WI38 (cell line): ENCODE measurements around the gene ZC3HAV1.

Experiments used
- H3K4me3 ChIP-seq: 2 replicates; pipeline ENCODE4 v1.5.1; 2011; ENCODE audit warnings: low read depth, mild to moderate bottlenecking, control low read depth, low read length
- TF ChIP-seq, protein P1 (sequence below): IDR thresholded peaks from 2 replicates; pipeline ENCODE4 v1.5.1; 2012; ENCODE audit warnings: low read depth, mild to moderate bottlenecking, control low read depth, low read length

The ZC3HAV1 gene

DNA sequence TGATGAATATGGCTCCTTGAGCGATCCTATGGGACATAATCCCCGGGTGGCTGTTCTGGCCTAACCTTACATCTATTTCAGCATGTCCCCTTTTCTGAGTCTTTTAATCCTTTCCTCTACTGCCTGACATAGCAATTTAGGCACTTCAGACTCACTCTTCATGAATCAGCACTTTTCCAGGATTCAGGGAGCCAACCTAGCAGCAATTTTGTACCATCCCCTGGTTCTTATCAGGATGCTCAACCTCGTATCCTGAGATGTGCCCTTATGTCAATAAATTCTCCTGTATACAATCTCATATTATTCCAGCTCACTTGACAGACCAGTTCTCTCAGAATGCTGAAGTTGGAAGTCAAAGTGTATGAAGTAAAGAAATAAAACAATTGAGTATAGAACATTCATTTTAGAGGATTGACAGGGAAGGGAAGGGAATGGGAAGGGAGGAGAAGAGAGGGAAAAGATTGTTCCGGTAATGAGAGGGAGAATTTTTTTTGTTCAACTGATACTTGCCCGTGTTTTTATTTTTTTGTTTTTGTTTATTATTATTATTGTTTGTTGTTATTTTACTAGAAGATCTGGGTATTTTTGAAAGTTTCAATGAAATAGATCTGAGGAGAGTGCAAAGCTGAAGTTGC, 8.2 kb upstream of the ZC3HAV1 start:
- H3K4me3 ChIP-seq = no peak overlapping the region
- TF ChIP-seq, protein P1, sequence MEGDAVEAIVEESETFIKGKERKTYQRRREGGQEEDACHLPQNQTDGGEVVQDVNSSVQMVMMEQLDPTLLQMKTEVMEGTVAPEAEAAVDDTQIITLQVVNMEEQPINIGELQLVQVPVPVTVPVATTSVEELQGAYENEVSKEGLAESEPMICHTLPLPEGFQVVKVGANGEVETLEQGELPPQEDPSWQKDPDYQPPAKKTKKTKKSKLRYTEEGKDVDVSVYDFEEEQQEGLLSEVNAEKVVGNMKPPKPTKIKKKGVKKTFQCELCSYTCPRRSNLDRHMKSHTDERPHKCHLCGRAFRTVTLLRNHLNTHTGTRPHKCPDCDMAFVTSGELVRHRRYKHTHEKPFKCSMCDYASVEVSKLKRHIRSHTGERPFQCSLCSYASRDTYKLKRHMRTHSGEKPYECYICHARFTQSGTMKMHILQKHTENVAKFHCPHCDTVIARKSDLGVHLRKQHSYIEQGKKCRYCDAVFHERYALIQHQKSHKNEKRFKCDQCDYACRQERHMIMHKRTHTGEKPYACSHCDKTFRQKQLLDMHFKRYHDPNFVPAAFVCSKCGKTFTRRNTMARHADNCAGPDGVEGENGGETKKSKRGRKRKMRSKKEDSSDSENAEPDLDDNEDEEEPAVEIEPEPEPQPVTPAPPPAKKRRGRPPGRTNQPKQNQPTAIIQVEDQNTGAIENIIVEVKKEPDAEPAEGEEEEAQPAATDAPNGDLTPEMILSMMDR = no peak

DNA sequence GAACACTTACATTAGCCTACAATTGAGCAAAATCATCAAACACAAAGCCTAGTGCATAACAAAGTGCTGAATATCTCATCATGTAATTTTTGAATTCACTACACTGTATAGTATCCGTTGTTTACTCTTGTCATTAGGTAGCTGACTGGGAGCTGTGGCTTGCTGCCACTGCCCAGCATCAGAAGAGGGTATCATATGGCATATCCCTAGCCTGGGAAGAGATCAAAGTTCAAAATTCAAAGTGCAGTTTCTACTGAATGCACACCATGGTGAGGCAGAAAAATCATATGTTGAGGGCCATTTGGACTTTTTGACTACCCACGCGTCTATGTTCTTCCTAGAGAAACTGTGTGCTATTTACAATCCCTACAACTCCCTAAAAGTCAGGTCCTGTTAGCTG, 7.5 kb upstream of the ZC3HAV1 start:
- no peak overlapping the region for H3K4me3 ChIP-seq
- TF ChIP-seq, protein P1 = no peak

DNA sequence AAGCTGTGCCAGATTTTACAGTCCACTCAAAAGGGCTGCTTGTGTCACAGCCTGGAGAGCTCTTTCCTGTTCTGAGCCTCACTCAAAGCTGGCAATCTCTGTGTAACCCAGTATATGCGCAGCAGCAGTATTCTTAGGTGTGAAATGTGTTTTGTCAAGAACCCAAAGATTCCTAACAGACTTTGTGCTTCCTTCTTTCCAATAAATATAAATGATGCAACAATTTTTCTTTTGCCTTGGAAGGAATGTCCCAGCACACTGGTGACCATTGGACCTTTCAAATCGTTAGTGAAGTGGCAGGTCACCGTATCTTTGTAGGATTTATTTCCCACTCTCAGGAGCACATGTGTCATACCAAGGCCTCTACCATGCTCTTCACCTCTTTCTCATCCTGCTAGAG, 5.6 kb upstream of the ZC3HAV1 start:
- H3K4me3 ChIP-seq = no peak overlapping the region
- TF ChIP-seq, protein P1 = no peak

DNA sequence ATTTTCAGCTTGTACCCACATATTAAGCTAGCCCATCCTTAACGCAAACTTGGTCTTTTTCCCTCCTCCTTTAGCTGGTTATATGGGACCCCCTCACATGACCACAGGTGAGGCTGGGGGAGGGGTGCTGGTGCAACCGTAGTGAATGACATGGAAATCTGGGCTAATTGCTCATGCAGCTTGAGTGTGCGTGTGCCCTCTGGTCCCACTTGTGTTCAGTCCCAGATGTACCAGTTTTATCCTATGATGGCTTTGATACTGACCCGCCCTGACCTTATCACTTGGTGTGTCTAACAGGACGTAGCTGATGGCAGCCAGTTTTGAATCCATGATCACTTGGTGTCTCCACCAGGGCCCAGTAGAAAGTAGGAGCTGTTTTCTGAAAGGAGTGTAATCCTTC, 5.1 kb upstream of the ZC3HAV1 start:
- no peak overlapping the region for H3K4me3 ChIP-seq
- TF ChIP-seq, protein P1 = no peak

DNA sequence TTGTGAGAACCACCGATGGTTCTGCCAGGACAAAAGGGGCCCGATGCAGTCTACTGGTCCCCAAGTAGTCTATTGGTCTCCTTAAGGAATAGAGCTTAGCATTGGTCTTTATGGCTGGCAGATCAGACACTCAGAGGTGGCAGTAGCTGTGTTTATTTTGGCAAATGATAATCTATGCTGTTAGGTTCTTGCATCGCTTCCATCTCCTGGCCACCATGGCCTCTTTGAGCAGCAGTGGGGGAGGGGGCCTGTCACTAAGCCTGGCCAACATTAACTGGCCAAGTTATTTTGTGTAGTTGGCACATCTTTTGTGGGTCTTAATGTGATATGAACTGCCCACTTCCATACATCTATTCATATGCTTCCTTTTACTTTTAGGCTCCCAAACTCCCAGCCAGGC, 4.5 kb upstream of the ZC3HAV1 start:
- TF ChIP-seq, protein P1 = no peak
- no peak overlapping the region for H3K4me3 ChIP-seq

DNA sequence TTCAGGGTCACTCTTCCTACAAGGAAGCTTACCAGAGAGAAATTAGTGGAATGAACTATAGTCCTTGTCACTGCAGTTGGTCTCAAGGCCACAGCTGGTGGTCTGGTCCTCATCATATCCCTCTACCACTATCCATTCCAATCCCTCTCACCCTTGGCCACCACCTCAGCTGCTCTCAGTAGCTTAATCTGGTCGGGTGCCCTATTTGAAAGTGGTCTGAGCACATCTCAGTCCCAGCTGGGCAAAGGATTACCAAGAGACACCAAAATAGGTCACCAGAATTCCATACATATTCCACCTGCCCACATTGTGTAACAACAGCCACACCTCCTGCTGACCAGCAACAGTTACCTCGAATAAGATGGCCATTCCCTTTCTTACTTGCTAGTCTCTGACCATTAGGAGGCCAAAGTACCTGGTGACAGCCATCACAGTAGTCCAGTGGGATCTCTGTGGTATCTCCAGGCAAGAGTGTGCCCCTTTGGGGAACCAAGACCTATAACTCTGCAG, 3.3 kb upstream of the ZC3HAV1 start:
- TF ChIP-seq, protein P1 = no peak

DNA sequence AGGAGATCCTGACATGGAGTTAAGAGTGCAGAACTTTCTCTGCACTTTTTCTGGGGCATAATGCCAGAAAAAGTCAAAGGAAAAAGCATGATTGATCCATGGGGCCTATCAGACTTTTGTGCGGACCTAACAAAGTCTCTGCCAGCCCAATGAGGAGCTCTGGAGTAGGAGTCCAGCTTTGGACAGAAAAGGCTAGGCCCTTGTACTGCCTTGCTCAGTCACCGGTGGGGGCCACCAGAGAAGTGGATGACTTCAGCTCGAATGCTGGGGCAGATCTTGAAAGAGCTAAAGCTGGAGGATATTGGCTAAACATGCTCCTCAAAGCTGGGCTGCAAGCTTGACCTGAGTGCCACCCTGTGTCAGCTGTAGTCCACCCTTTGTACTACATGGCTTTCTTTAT, 2.8 kb upstream of the ZC3HAV1 start:
- TF ChIP-seq, protein P1 = no peak
- no peak overlapping the region for H3K4me3 ChIP-seq

More for the DNA sequence above, 3.3 kb upstream of the ZC3HAV1 start:
- H3K4me3 ChIP-seq = no peak overlapping the region
